Epithelial cell of esophagus (primary cell): ENCODE results near the gene ALDOC.

Experiments used
- DNase-seq: peaks from one replicate; pipeline ENCODE4 v3.0.0; 2010; ENCODE audit warnings: low read depth
- H3K4me3 ChIP-seq: 2 replicates; pipeline ENCODE4 v1.5.1; 2011; ENCODE audit warnings: mild to moderate bottlenecking, low read length, control low read depth
- TF ChIP-seq, protein P1 (sequence below): IDR thresholded peaks from 2 replicates; pipeline ENCODE4 v1.5.1; 2011; ENCODE audit warnings: low read depth, mild to moderate bottlenecking, low read length, control low read depth, inconsistent platforms; ENCODE audit not compliant: insufficient read depth; ENCODE audit errors: missing control alignments

Gene ALDOC

DNA sequence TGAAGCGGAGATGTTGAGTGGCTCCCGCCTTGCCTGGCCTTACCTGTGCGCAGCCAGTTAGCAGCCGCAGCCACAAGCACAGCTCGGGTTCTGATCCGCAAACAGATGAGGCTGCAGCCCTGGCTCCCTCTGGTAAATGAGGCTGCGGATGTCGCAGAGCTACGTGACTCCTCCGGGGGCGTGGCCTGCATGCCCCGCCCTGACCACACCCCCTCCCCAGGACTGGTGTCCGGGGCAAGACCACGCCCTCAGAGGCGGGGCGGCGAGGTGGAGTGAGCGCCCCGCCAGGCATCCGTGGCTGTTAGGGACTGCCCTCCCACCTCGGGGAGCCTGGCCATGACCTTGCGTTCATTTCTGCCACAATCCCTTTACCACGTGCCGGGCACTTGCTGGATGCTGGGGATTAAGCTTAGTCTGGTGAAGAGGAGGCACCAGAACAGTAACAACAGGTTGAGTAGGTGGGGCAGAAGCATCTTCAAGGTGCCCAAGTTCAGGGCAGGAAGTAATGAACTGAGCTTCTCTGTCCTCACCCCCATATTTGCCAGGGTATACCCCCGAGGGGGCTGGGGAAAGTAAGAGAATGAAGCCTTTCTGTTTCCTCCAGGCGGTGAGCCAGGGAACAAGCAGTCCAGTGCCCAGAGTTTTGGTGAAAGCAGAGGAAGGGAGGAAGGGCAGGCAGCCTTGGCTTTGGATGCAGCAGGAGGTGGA lies at the start of gene ALDOC:
ALDOC (minus strand) TSS at position 138 of the 708 bp plus-strand sequence. CDS start 1,363 bp downstream, outside the sequence.
- peak; percentile 97 for DNase-seq
- H3K4me3 ChIP-seq: peak within 1 kb of the TSS; percentile 44
- TF ChIP-seq, protein P1, sequence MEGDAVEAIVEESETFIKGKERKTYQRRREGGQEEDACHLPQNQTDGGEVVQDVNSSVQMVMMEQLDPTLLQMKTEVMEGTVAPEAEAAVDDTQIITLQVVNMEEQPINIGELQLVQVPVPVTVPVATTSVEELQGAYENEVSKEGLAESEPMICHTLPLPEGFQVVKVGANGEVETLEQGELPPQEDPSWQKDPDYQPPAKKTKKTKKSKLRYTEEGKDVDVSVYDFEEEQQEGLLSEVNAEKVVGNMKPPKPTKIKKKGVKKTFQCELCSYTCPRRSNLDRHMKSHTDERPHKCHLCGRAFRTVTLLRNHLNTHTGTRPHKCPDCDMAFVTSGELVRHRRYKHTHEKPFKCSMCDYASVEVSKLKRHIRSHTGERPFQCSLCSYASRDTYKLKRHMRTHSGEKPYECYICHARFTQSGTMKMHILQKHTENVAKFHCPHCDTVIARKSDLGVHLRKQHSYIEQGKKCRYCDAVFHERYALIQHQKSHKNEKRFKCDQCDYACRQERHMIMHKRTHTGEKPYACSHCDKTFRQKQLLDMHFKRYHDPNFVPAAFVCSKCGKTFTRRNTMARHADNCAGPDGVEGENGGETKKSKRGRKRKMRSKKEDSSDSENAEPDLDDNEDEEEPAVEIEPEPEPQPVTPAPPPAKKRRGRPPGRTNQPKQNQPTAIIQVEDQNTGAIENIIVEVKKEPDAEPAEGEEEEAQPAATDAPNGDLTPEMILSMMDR: no peak

DNA sequence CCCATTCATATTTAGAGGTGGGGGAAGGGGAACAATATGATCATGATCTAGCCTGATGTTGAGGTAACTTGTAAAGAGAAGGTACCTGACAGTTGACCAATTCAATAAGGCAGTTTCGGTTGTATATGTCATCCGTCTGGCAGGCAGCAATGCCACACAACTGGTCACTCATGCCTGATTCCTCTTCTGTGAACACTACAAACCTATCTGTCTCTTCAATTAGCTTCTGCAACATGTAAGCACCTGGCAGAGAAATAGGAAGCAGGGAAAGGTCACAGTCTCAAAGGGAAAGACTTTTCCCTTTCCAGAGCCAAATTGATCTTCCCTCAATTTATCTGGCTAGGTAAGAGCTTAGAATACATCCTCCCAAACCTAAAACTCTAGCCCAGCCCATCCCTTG lies 47.5 kb upstream of the ALDOC start:
- TF ChIP-seq, protein P1: no peak
- H3K4me3 ChIP-seq: no peak overlapping the region
- DNase-seq: no peak

DNA sequence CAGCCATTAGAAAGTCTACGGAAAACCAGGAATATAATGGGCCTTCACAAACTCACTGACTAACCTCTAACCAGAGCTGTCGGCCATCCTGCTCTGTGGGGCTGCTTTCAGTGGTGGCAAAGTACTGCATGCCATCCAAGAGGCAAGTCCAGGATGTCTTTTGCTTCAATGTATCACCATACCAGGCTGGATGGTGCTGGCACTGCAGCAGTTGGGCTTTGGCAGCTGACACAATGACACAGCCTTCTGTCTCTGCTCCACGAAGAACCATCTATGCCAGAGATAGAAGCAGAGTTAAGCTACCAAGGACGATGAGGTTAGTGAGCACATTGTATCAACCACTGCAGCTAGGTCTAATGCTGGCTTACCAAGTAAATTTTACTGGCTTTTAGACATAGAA lies 47.0 kb upstream of the ALDOC start:
- H3K4me3 ChIP-seq: no peak overlapping the region
- no peak for DNase-seq

DNA sequence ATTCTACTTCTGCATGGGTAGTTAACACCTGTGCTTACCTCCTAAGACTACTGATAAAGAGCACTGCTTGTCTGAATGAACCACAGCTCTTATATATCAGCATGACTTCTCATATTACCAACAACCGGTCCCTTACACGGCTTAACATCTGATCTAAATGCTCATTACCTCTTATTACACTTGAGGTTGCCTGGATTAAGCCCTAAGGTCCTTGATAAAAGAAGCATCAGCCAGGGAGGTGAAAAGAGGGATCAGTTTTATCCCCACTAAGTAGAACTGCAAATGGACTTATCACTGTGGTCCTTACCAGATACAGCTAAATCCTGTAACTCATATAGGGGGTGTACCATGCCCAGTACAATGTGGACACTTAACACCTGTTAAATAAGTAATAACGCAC lies 45.5 kb upstream of the ALDOC start:
- TF ChIP-seq, protein P1: no peak
- no peak overlapping the region for H3K4me3 ChIP-seq
- no peak for DNase-seq

More for the DNA sequence above, 47.0 kb upstream of the ALDOC start:
- TF ChIP-seq, protein P1: no peak

DNA sequence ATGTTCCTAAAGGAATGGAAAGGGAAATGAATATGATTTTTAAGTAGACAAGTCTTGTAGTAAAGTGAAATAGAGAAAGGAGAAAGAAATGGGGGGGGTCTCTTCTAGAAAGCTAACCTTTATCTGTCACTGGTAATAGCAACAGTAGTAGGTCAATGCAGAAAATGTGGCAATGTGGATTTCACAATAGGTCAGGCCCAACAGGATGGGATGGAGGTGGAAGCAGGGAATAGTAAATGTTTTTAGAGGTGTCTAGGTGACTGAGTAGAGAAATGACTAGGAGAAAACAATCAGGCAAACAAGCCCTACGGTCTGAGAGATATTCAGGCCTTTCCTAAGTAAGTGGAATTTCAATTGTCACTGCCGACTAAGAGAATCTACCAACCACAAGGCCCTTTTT lies 43.3 kb upstream of the ALDOC start:
- no peak overlapping the region for H3K4me3 ChIP-seq
- TF ChIP-seq, protein P1: no peak

DNA sequence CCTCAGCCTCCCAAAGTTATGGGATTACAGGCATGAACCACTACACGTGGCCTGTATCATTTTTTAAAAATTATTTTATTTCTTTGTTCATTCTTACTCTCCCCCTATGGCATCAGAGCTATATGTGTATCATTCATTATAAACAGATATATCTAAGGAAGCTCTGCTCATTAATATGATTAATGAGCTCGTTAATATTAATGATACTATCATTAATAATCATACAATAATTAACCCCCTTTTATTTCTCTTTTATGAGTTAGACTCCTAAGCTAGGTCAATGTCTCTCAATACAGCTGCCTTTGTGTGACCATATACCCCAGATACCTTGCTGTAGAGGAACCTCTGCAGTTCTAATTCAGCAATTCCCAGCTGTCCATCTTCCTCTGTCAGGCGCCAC lies 41.8 kb upstream of the ALDOC start:
- TF ChIP-seq, protein P1: no peak
- no peak for DNase-seq
- H3K4me3 ChIP-seq: no peak overlapping the region

More for the DNA sequence above, 43.3 kb upstream of the ALDOC start:
- DNase-seq: no peak

DNA sequence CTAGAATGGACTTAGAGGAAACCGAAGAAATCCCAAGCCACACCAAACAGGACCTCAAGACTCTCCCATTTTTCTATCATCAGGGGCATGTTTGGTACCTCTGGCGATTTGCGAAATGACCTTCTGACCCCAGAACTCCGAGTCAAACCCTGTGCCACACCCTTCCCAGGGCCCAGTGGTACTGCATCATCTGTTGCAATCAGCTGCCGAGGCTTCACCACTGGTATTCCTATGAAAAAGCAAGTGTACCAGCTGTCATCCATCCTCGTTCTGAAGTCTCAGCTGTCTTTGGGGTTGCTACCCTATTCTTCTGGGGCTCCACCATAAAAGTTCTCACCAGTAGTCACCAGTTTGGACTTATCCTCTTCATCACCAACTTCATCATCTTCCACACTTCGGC lies 39.6 kb upstream of the ALDOC start:
- no peak for DNase-seq
- TF ChIP-seq, protein P1: no peak
- no peak overlapping the region for H3K4me3 ChIP-seq
